Gastroesophageal sphincter (tissue), 4 donors: ENCODE measurements around the gene MTREX. TPM values are rescaled to one million over a fixed set of nuclear protein-coding genes. Genes with fewer than 3 reads are reported as not detected.

Experiments used
- ATAC-seq: fragments of 150-250 bp; one replicate; pipeline ENCODE4 v1.9.1; 2016; ENCODE audit warnings: mild to moderate bottlenecking, moderate library complexity
- H3K27ac ChIP-seq, 4 donors: fragments of 200-600 bp; sonication (generic) in 3 of 4; 1 replicate in 3 of 4; 2 replicates in 1 of 4; pipeline ENCODE4 v1.5.1; 2016 to 2019
- H3K27me3 ChIP-seq: fragments of 200-600 bp; sonication (generic); one replicate; pipeline ENCODE4 v1.5.1; 2019
- H3K36me3 ChIP-seq, 2 donors: fragments of 200-600 bp; sonication (generic); one replicate each; pipeline ENCODE4 v1.5.1; 2019; ENCODE audit warnings: control low read depth in 1 of 2
- H3K4me1 ChIP-seq, 3 donors: fragments of 200-600 bp; sonication (generic); 1 replicate in 2 of 3; 2 replicates in 1 of 3; pipeline ENCODE4 v1.5.1; 2016 to 2019; ENCODE audit warnings: control low read depth in 2 of 3
- H3K4me3 ChIP-seq, 2 donors: fragments of 200-600 bp; sonication (generic); one replicate each; pipeline ENCODE4 v1.5.1; 2019; ENCODE audit warnings: mild to moderate bottlenecking in 1 of 2, moderate library complexity in 1 of 2
- H3K9me3 ChIP-seq, 3 donors: fragments of 200-600 bp; sonication (generic); one replicate each; pipeline ENCODE4 v1.5.1; 2017 to 2019; ENCODE audit warnings: control low read depth in 2 of 3
- CTCF ChIP-seq, 4 experiments: fragments of 200-600 bp in 2 of 4; fragments of 450-650 bp in 2 of 4; sonication (generic) in 1 of 4; IDR thresholded peaks; one replicate each; pipeline ENCODE4 v1.5.1; 2017 to 2019; ENCODE audit warnings: antibody characterized with exemption in 4 of 4, mild to moderate bottlenecking in 2 of 4, moderate library complexity in 2 of 4
- EP300 ChIP-seq: sonication (generic); formaldehyde crosslinking; IDR thresholded peaks from one replicate; pipeline ENCODE4 v1.6.1; 2017; ENCODE audit warnings: antibody characterized with exemption, mild to moderate bottlenecking
- POLR2A ChIP-seq, 2 donors: fragments of 450-650 bp; IDR thresholded peaks; one replicate each; pipeline ENCODE4 v1.6.1; 2017; ENCODE audit warnings: antibody characterized with exemption in 2 of 2, mild to moderate bottlenecking in 2 of 2, moderate library complexity in 1 of 2
- POLR2AphosphoS5 ChIP-seq: sonication (generic); formaldehyde crosslinking; IDR thresholded peaks from one replicate; pipeline ENCODE4 v1.6.1; 2017; ENCODE audit warnings: antibody characterized with exemption
- WGBS, 2 donors: methylation state at CpG; one replicate each; pipeline ENCODE4 v1.1.5; 2018; ENCODE audit warnings: low coverage in 1 of 2; 5-methylcytosine and 5-hydroxymethylcytosine counted together
- total RNA-seq, 4 donors: library from RNA; depleted of rRNA; stranded (reverse); fragments of >200 nt; gene quantifications; one replicate each; pipeline ENCODE4 v1.1.0, GENCODE V29; 2016

The MTREX gene
- total RNA-seq, 4 donors from 2014 or later, result 55.7 to 93.2 (median 61.5) TPM

GRCh38 chr5:55451976-55452375 is 144.2 kb downstream of the MTREX start:
- 92 to 100% methylated on average over 1 to 2 of the region's 2 CpGs for WGBS, 2 donors

GRCh38 chr5:55453211-55453610 is 145.4 kb downstream of the MTREX start:
- Histone ChIP-seq H3K27ac (no peak overlapping the region), H3K4me3 (no peak overlapping the region), H3K27me3 (no peaks in the 10 kb centered on the region), H3K9me3 (no peaks in the 10 kb centered on the region), H3K4me1 (peaks cover 0 to 53% (median 2%) of the 10 kb centered on the region in 3 donors), H3K36me3 (peaks cover 0 to 10% of the 10 kb centered on the region in 2 donors)
- ATAC-seq, result no peak
- no peak for TF ChIP-seq POLR2AphosphoS5
- no peak for TF ChIP-seq EP300
- TF ChIP-seq CTCF (IDR thresholded peaks at IDR 0.05), result no peak
- TF ChIP-seq POLR2A (IDR thresholded peaks at IDR 0.05), result no peak
- WGBS, 2 donors, result 30 to 75% methylated on average over 1 of the region's 1 CpG

More at GRCh38 chr5:55451976-55452375, 144.2 kb downstream of the MTREX start:
- Histone ChIP-seq H3K9me3 (no peaks in the 10 kb centered on the region), H3K27me3 (no peaks in the 10 kb centered on the region), H3K4me3 (no peak overlapping the region), H3K27ac (no peak overlapping the region), H3K4me1 (peaks cover 0 to 56% (median 2%) of the 10 kb centered on the region in 3 donors), H3K36me3 (peaks cover 0 to 10% of the 10 kb centered on the region in 2 donors)
- no peak for ATAC-seq
- TF ChIP-seq POLR2A (IDR thresholded peaks at IDR 0.05) (no peak), CTCF (IDR thresholded peaks at IDR 0.05) (no peak), POLR2AphosphoS5 (no peak), EP300 (no peak)

GRCh38 chr5:55454282-55454681 is 146.5 kb downstream of the MTREX start:
- ATAC-seq, result no peak
- Histone ChIP-seq H3K4me3 (no peak overlapping the region), H3K27ac (no peak overlapping the region), H3K27me3 (no peaks in the 10 kb centered on the region), H3K9me3 (no peaks in the 10 kb centered on the region), H3K36me3 (peaks cover 0 to 10% of the 10 kb centered on the region in 2 donors), H3K4me1 (peaks cover 0 to 44% (median 2%) of the 10 kb centered on the region in 3 donors)
- TF ChIP-seq CTCF (IDR thresholded peaks at IDR 0.05), result no peak
- no peak for TF ChIP-seq POLR2AphosphoS5
- TF ChIP-seq EP300, result no peak
- TF ChIP-seq POLR2A (IDR thresholded peaks at IDR 0.05), result no peak
- WGBS, 2 donors, result 37 to 63% methylated on average over 2 of the region's 2 CpGs

- no peak overlapping the region for H3K4me3 ChIP-seq
- peaks cover 0 to 10% of the 10 kb centered on the region in 2 donors for H3K36me3 ChIP-seq
- H3K9me3 ChIP-seq, result no peaks in the 10 kb centered on the region
- peaks cover 0 to 30% (median 2%) of the 10 kb centered on the region in 3 donors for H3K4me1 ChIP-seq
- H3K27ac ChIP-seq, result no peak overlapping the region
- no peak for ATAC-seq
- TF ChIP-seq POLR2AphosphoS5, result no peak
- TF ChIP-seq EP300, result no peak
- no peak for TF ChIP-seq POLR2A (IDR thresholded peaks at IDR 0.05)
- TF ChIP-seq CTCF (IDR thresholded peaks at IDR 0.05), result no peak
- 93 to 100% methylated on average over 3 of the region's 3 CpGs for WGBS, 2 donors
- H3K27me3 ChIP-seq, result no peaks in the 10 kb centered on the region
Observed at GRCh38 chr5:55456216-55456895, 148.6 kb downstream of the MTREX start.

- 93 to 95% methylated on average over 2 of the region's 2 CpGs for WGBS, 2 donors
- H3K27ac ChIP-seq, result no peak overlapping the region
- peaks cover 0 to 26% (median 2%) of the 10 kb centered on the region in 3 donors for H3K4me1 ChIP-seq
- H3K27me3 ChIP-seq, result no peaks in the 10 kb centered on the region
- no peak overlapping the region for H3K4me3 ChIP-seq
- no peak for ATAC-seq
- TF ChIP-seq CTCF (IDR thresholded peaks at IDR 0.05), result no peak
- TF ChIP-seq EP300, result no peak
- TF ChIP-seq POLR2AphosphoS5, result no peak
- TF ChIP-seq POLR2A (IDR thresholded peaks at IDR 0.05), result no peak
- H3K36me3 ChIP-seq, result peaks cover 0 to 28% of the 10 kb centered on the region in 2 donors
- no peaks in the 10 kb centered on the region for H3K9me3 ChIP-seq
Observed at GRCh38 chr5:55459572-55459971, 151.8 kb downstream of the MTREX start.
